Measurements from ENCODE around the gene ATP5MC2. TPM values are rescaled to one million over a fixed set of nuclear protein-coding genes. Genes with fewer than 3 reads are reported as not detected.

Gene ATP5MC2
- total RNA-seq, 4 donors from 2014 or later = 428 to 714 (median 580) TPM

- intact Hi-C loops (cut with DNase I; ENCODE audit: low total_unique reads) = loop anchor here (5.0 kb wide), 1 partner anchor 102 kb away; the partner anchor contains the start of gene CALCOCO1
- no peak for TF ChIP-seq POLR2A (IDR thresholded peaks at IDR 0.05)
- no peak for TF ChIP-seq CTCF (IDR thresholded peaks at IDR 0.05 in 4 of 5, conservative IDR thresholded peaks at IDR 0.05 in 1 of 5)
- Histone ChIP-seq H3K27me3 (no peaks in the 10 kb centered on the region), H3K4me1 (peaks cover 36 to 47% of the 10 kb centered on the region in 2 donors), H3K27ac (peak overlapping the region; percentile 93 to 96 (median 95)), H3K4me3 (peak overlapping the region; percentile 67 to 88 (median 78)), H3K9me3 (no peaks in the 10 kb centered on the region), H3K36me3 (no peaks in the 10 kb centered on the region)
- DNase-seq (no peak), ATAC-seq (no peak)
- in situ Hi-C loops (cut with MboI; ENCODE audit: low sequenced_read_pairs in 4 of 4) = loop anchor here in 3 of 4 donors (5.0 to 10.0 kb wide), 3 partner anchors 50 to 80 kb away; partner anchors contain the start of gene ATP5MC2 (in 2 of the 3)
Measured at GRCh38 chr12:53624956-53625355, 50.9 kb downstream of the ATP5MC2 start.

GRCh38 chr12:53624458-53624857 lies 51.4 kb downstream of the ATP5MC2 start:
- ATAC-seq (no peak), DNase-seq (no peak)
- no peaks in the 10 kb centered on the region for H3K27me3 ChIP-seq
- no peak for TF ChIP-seq POLR2A (IDR thresholded peaks at IDR 0.05)
- no peaks in the 10 kb centered on the region for H3K36me3 ChIP-seq
- H3K4me3 ChIP-seq = peak overlapping the region; percentile 67 to 88 (median 78)
- H3K27ac ChIP-seq = peak overlapping the region; percentile 93 to 96 (median 95)
- intact Hi-C loops (cut with DNase I; ENCODE audit: low total_unique reads) = no loop called here
- H3K4me1 ChIP-seq = peaks cover 36 to 47% of the 10 kb centered on the region in 2 donors
- H3K9me3 ChIP-seq = no peaks in the 10 kb centered on the region
- in situ Hi-C loops (cut with MboI; ENCODE audit: low sequenced_read_pairs in 4 of 4) = loop anchor here in 2 of 4 donors (10.0 kb wide), 2 partner anchors 50 to 80 kb away; partner anchors contain the start of gene ATP5MC2 (in 1 of the 2)

GRCh38 chr12:53623548-53624385 lies 52.1 kb downstream of the ATP5MC2 start:
- peak overlapping the region; percentile 67 to 88 (median 78) for H3K4me3 ChIP-seq
- in situ Hi-C loops (cut with MboI; ENCODE audit: low sequenced_read_pairs in 4 of 4) = loop anchor here in 2 of 4 donors (10.0 kb wide), 2 partner anchors 51 to 79 kb away; partner anchors contain the start of gene ATP5MC2 (in 1 of the 2)
- intact Hi-C loops (cut with DNase I; ENCODE audit: low total_unique reads) = no loop called here
- H3K9me3 ChIP-seq = no peaks in the 10 kb centered on the region
- no peak for TF ChIP-seq POLR2A (IDR thresholded peaks at IDR 0.05)
- TF ChIP-seq CTCF (IDR thresholded peaks at IDR 0.05 in 4 of 5, conservative IDR thresholded peaks at IDR 0.05 in 1 of 5) = no peak
- ATAC-seq = no peak
- no peaks in the 10 kb centered on the region for H3K36me3 ChIP-seq
- H3K27ac ChIP-seq = peak overlapping the region; percentile 93 to 96 (median 95)
- H3K27me3 ChIP-seq = no peaks in the 10 kb centered on the region
- DNase-seq = no peak
- peaks cover 37 to 49% of the 10 kb centered on the region in 2 donors for H3K4me1 ChIP-seq

GRCh38 chr12:53622724-53623123 lies 53.2 kb downstream of the ATP5MC2 start:
- Histone ChIP-seq H3K36me3 (no peaks in the 10 kb centered on the region), H3K9me3 (no peaks in the 10 kb centered on the region), H3K4me3 (no peak overlapping the region), H3K4me1 (peaks cover 47 to 59% of the 10 kb centered on the region in 2 donors), H3K27me3 (no peaks in the 10 kb centered on the region), H3K27ac (peak overlapping the region; percentile 93 to 96 (median 95))
- in situ Hi-C loops (cut with MboI; ENCODE audit: low sequenced_read_pairs in 4 of 4) = loop anchor here in 2 of 4 donors (10.0 kb wide), 2 partner anchors 52 to 78 kb away; partner anchors contain the start of gene ATP5MC2 (in 1 of the 2)
- no peak for ATAC-seq
- DNase-seq = no peak
- TF ChIP-seq CTCF (IDR thresholded peaks at IDR 0.05 in 4 of 5, conservative IDR thresholded peaks at IDR 0.05 in 1 of 5) = no peak
- TF ChIP-seq POLR2A (IDR thresholded peaks at IDR 0.05) = no peak
- intact Hi-C loops (cut with DNase I; ENCODE audit: low total_unique reads) = no loop called here

- DNase-seq (no peak), ATAC-seq (no peak)
- TF ChIP-seq CTCF (IDR thresholded peaks at IDR 0.05 in 4 of 5, conservative IDR thresholded peaks at IDR 0.05 in 1 of 5) (no peak), POLR2A (IDR thresholded peaks at IDR 0.05) (no peak)
- no peaks in the 10 kb centered on the region for H3K27me3 ChIP-seq
- peaks cover 0 to 16% of the 10 kb centered on the region in 2 donors for H3K36me3 ChIP-seq
- intact Hi-C loops (cut with DNase I; ENCODE audit: low total_unique reads) (no loop called here), in situ Hi-C loops (cut with MboI; ENCODE audit: low sequenced_read_pairs in 4 of 4) (no loop called here)
- peaks cover 41 to 56% of the 10 kb centered on the region in 2 donors for H3K4me1 ChIP-seq
- H3K27ac ChIP-seq = peak overlapping the region; percentile 40 to 49 (median 43)
- peak overlapping the region; percentile 21 to 36 (median 30) for H3K4me3 ChIP-seq
- no peaks in the 10 kb centered on the region for H3K9me3 ChIP-seq
Measured at GRCh38 chr12:53618275-53618674, 57.6 kb downstream of the ATP5MC2 start.

All from gastrocnemius medialis (tissue), 4 donors.